Astrocyte (in vitro differentiated cells and primary cell): ENCODE data around the gene DHX36.

Experiments
- CTCF ChIP-seq: IDR thresholded peaks from 2 replicates; pipeline ENCODE4 v1.5.1; 2011; ENCODE audit warnings: low read depth, mild to moderate bottlenecking, inconsistent platforms, low read length, moderate library complexity; ENCODE audit not compliant: insufficient read depth
- EZH2 ChIP-seq: IDR thresholded peaks from 2 replicates; pipeline ENCODE4 v1.6.1; 2012; ENCODE audit warnings: mild to moderate bottlenecking, low read length, inconsistent platforms; ENCODE audit not compliant: insufficient read depth

DNA sequence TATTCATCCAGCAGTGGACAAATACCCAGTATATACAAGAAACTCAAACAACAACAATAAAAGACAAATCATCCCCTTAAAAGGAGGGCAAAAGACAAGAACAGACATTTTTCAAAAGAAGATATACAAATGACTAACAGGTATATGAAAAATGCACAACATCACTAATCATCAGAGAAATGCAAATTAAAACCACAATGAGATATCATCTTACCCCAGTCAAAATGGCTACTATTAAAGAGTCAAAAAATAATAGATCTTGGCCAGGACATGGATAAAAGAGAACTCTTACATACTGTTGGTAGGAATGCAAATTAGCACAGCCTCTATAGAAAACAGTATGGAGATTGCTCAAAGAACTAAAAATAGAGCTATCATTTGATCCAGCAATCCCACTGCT lies 16.9 kb downstream of the DHX36 start:
- TF ChIP-seq CTCF: no peak
- TF ChIP-seq EZH2: no peak
